Gastrocnemius medialis (tissue), 4 donors: Measurements from ENCODE around the gene TGM3.

Experiments
- CTCF ChIP-seq, 5 experiments: fragments of 450-650 bp in 3 of 5; fragments of 200-600 bp in 2 of 5; sonication (generic) in 2 of 5; IDR thresholded peaks in 4 of 5; conservative IDR thresholded peaks in 1 of 5; 1 replicate in 4 of 5; 2 replicates in 1 of 5; pipeline ENCODE4 v1.5.1; 2016 to 2019; ENCODE audit warnings: antibody characterized with exemption in 5 of 5, mild to moderate bottlenecking in 3 of 5, moderate library complexity in 3 of 5
- POLR2A ChIP-seq, 2 donors: fragments of 450-650 bp; IDR thresholded peaks; one replicate each; pipeline ENCODE4 v1.6.1; 2017; ENCODE audit warnings: antibody characterized with exemption in 2 of 2, mild to moderate bottlenecking in 2 of 2, moderate library complexity in 2 of 2

- no peak for TF ChIP-seq CTCF (IDR thresholded peaks at IDR 0.05 in 4 of 5, conservative IDR thresholded peaks at IDR 0.05 in 1 of 5)
- no peak for TF ChIP-seq POLR2A (IDR thresholded peaks at IDR 0.05)
Measured at GRCh38 chr20:2280082-2280481, 15.7 kb upstream of the TGM3 start.
